NCI-H524 treated with DMSO at 0.1 percent for 48 hours (cell line): ENCODE measurements around the gene NTM.
"Not testable (repeated sequence)": the region's sequence is repeated elsewhere in the genome, so short reads cannot be mapped to it uniquely, and the experiment has no call there.

ENCODE experiments used
- DNase-seq: peaks from one replicate; lab custom pipeline; 2025; lab: John Stamatoyannopoulos, UW

The NTM gene

GRCh38 chr11:131463649-131464425 lies 93.4 kb downstream of the NTM start:
- peak; percentile 42 for DNase-seq

DNA sequence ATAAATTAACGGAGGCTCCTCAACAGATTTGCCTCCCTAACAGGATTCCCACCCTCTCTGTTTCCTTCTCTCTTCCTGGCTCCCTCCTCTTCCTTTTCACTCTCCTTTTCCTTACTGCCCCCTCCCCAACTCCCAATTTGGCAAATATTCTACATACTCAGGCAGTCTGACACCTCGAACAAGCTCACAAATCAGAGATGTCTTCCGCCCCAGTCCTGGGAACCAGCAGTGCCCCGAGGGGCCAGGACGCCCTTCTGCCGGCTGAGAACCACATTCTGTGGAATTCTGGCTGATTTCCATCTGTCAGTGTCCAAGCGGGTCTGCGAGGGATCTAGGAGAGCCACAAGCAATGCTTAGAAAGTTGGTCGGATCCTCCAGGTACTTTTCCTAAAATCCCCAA lies 94.0 kb downstream of the NTM start:
- no peak for DNase-seq

DNA sequence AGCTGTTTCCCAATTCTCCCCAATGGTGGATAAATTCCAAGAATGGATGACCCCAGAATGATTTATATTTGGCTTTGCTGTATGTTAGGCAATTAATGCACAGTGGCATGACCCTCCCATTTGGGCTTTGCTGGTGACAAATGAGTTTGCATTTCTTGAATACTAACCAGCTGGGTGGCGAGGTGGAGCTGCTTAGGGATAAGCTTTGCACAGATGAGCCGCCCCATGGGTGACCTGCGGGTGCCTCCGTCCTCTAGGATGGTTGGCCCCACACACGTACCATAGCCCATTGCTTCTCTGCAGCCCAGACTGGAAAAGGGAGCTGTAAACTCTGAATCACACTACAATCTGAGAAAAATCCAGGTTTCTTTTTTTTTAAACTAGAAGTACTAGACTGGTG lies 94.6 kb downstream of the NTM start:
- DNase-seq = no peak

DNA sequence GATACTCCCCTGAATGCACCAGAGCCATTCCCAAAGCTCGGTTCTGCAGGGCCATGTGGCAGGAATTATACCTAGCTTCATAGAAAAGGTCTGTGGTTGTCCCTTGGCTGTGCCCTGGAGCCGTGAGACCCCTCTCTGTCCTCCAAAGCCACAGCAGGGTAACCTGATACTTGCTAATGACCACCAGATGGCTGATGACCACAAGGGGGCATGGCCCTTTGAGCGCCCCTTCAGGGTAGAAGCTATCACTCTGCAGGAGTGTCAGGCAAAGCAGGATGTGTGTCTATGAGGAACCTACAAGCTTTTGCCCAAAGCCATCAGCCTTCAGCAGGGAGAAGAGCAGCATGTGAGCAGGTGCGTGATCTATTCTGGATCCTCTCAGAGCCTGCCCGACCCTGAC lies 95.3 kb downstream of the NTM start:
- DNase-seq = no peak

GRCh38 chr11:131467645-131468394 lies 97.4 kb downstream of the NTM start:
- no peak for DNase-seq

DNA sequence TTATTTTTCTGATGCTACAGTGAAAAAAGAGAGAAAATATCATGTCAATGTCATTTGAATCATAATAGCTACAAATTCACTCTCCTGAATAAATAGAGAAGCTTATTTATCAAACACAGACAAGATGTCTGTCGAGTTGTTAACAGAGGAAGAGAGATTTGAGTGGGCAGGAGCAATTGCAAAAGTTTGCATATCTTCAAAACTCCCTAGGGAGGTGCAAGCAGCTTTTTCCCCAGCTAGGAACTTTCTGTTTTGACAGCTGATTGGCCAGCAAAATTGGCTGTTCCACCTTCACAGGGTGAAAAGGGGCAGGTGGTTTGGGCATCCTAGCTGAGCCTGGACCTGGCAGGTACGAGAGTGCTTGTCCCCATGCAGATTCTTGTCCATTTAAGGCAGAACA lies 98.2 kb downstream of the NTM start:
- no peak for DNase-seq

DNA sequence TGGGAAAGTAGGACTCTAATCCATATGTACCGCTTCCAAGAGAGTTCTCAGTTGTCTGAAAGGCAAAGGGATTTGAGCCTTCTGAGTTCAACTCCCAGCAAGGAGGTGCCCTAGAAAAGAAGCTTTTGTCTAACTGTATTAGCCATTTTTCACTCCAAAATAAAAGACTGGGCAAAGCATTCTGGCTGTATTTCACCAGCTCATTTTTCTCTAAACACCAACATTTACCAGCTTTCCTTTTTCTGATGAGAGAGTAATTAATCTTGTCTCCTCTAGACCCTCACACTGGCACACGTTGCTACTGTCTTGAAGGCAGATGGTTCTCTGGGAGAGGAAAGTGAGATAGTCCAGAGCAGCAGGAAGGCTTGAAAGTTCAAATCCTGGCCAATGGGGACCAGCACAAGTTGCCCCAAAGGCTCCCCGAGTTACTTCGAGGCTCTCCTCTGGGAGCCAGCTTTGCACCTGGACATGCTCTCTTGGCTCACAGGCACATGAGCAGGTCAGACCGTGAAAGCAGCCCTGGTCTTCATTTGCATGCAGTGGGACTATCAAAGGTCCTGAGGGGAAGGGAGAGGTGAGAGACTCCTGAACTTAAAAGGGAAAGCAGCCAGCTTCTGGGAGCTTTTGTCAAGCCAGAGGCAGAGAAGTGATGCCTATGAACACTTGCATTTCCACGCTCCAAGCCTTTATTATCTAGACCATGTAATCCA lies 100.0 kb downstream of the NTM start:
- DNase-seq = no peak

GRCh38 chr11:131471976-131472375 lies 101.6 kb downstream of the NTM start:
- DNase-seq = no peak

GRCh38 chr11:131474947-131475346 lies 104.5 kb downstream of the NTM start:
- no peak for DNase-seq

DNA sequence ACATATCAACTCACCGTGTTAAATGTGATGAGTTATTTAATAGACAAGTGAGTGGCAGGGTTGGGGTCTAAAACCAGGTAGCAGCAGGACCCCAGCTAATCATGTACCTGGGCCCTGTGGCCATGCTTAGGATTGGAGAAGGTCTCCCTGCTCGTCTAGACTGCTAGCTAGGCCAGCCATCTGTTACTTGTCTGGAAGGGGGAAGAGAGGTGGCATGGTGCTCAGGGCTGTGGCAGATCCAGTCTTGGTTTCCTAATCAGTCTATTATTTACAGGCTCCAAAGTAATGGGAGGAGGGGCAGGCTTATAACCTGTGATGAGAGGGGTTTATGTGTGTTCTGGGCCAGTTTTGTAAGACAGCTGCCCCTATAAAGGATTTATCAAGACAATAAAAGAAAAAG lies 105.9 kb downstream of the NTM start:
- no peak for DNase-seq

- no peak for DNase-seq
These were observed 107.9 kb downstream of the NTM start for GRCh38 chr11:131478341-131478740.

DNA sequence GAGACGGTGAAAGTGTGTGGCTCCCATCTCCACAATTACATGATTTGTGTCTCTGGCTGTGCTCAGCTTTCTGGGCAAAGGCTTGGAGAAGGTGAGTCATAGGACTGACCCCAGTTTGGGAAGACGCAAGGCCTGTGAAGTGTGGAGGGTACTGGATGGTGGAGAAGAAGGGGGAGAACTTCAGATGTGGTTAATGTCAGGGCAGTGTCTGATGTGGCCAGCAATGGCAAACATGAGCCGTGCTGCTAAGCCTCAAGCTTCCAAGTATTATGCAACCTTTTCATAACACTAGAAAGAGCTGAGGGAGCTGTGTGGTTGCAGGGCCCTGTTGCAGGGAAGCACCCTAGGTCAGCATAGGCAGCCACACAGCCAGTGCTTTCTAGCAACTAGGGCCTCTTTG lies 110.9 kb downstream of the NTM start:
- no peak for DNase-seq

- peak; percentile 55 for DNase-seq
These were observed 111.6 kb downstream of the NTM start for GRCh38 chr11:131481971-131482370.

GRCh38 chr11:131483453-131483852 lies 113.0 kb downstream of the NTM start:
- DNase-seq = no peak

DNA sequence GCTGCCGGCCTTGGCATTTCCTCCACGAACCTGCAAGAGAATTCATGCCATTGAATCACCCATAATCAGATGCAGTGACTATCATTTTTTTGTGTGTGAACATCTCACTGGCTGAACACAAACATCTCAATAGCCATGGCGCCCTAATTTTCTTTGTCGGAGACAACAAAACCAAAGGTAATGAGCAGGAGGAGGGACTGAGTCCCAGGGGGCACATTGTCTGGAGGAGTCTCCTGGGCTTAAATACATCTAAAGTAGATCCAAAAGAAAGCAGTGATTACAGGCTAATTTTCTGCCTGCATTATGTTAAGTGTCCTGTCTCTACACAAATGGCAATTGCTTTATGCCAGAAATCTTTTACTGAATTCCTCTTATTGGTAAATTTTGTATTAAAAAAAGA lies 113.5 kb downstream of the NTM start:
- no peak for DNase-seq

DNA sequence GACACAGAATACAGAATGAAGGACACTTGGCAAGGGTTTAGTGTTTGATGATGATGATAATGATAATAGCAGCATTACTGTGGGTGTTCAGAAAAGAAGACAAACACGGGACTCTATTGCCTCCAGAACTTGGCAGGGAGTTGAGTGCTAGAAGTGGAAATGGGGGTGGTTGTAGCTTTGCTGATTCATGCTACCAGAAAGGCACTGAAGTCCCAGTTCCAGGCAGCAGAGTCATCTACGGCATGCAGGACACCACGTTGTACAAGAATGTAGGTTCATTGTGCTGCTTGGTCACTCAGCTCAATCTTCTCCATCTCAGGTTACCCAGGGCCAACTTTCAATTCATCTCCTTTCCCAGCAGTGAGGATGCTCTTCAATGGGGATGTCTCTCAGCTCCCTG lies 115.7 kb downstream of the NTM start:
- no peak for DNase-seq

DNA sequence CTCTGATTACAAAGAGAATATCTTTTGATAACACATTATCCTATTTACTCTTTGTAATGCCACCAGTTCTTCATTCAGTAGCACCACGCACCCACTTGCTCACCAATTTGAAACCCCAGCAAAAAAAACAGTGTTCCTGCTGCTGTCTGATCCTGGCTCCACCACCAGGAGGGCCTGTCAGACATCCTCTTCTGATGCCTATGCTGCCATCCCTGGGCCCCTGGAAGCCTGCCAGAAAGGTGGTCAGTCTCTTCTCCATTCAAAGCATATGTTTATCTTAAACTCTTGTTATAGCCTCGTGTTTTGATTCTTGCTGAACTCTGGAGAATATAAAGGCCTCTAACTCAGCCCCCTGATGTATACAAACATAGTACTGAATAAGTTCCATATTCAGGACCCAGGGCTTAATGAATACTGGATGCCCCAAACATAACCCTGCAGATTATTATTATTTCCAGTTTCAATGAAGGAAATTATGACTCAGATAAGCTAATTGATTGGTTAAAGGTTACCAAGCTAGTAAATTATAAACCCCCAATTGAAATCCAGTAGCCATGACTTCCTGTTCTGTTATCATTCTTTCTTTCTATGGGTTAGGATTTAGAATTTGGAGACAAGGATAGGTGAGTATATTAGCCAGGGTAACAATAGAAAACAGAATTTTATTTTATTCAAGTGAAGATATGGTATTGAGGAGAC lies 116.7 kb downstream of the NTM start:
- no peak for DNase-seq

DNA sequence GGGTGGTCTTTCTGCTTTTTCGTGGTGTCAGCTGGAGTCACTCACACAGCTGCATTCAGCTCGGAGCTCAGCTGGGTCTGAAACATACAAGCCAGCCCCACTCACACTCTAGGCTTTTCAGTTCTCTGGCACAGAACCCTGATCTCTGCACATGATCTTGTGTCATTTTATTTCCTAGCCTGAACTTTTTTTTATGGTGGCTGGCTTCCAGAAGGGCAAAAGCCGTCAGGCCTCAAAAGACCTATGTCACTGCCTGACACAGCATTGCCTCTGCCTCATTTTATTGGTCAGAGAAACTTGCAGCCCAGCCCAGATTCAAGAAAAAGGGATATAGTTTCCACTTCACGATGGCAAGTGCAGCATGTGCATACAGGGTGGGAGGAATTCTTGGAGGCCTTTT lies 117.8 kb downstream of the NTM start:
- no peak for DNase-seq

GRCh38 chr11:131491503-131491902 lies 121.1 kb downstream of the NTM start:
- DNase-seq = no peak

GRCh38 chr11:131495423-131495822 lies 125.0 kb downstream of the NTM start:
- no peak for DNase-seq

GRCh38 chr11:131497686-131498085 lies 127.3 kb downstream of the NTM start:
- DNase-seq = not testable (repeated sequence)

GRCh38 chr11:131498631-131499160 lies 128.3 kb downstream of the NTM start:
- DNase-seq = no peak
